GM10266 (cell line): Measurements from ENCODE around the gene GALNT2.

Experiments used
- DNase-seq: peaks from one replicate; pipeline ENCODE4 v3.0.0; 2012; ENCODE audit errors: extremely low spot score
- TF ChIP-seq, protein P1 (sequence below): IDR thresholded peaks from 2 replicates; pipeline ENCODE4 v1.5.1; 2012; ENCODE audit warnings: mild to moderate bottlenecking, low read depth; ENCODE audit not compliant: control insufficient read depth, insufficient read depth; ENCODE audit errors: missing control alignments

GALNT2 gene

GRCh38 chr1:230308821-230309220 is 241.8 kb downstream of the GALNT2 start:
- no peak for DNase-seq
- TF ChIP-seq, protein P1, sequence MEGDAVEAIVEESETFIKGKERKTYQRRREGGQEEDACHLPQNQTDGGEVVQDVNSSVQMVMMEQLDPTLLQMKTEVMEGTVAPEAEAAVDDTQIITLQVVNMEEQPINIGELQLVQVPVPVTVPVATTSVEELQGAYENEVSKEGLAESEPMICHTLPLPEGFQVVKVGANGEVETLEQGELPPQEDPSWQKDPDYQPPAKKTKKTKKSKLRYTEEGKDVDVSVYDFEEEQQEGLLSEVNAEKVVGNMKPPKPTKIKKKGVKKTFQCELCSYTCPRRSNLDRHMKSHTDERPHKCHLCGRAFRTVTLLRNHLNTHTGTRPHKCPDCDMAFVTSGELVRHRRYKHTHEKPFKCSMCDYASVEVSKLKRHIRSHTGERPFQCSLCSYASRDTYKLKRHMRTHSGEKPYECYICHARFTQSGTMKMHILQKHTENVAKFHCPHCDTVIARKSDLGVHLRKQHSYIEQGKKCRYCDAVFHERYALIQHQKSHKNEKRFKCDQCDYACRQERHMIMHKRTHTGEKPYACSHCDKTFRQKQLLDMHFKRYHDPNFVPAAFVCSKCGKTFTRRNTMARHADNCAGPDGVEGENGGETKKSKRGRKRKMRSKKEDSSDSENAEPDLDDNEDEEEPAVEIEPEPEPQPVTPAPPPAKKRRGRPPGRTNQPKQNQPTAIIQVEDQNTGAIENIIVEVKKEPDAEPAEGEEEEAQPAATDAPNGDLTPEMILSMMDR = no peak

DNA sequence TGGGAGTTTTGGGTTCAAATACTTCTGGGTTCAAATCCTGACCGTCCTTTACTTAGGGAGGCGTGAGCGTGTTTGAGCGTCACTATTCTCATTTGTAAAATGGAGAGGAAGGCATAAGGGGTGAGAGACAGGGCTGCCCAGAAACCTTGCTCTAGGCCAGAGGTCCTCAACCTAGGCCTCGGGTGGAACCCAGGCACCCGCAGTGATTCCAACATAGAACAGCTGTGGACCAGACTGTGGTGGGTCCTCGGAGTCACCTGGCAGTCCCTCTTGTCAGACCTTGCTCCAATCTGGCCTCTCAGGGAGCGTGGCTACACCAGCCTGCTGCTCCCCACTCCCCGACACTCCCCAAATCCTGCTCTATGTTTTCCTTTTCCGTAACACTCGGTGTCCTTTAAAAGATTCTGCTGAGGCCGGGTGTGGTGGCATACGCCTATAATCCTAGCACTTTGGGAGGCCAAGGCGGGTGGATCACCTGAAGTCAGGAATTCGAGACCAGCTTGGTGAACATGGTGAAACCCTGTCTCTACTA is 242.7 kb downstream of the GALNT2 start:
- TF ChIP-seq, protein P1 = no peak
- no peak for DNase-seq

DNA sequence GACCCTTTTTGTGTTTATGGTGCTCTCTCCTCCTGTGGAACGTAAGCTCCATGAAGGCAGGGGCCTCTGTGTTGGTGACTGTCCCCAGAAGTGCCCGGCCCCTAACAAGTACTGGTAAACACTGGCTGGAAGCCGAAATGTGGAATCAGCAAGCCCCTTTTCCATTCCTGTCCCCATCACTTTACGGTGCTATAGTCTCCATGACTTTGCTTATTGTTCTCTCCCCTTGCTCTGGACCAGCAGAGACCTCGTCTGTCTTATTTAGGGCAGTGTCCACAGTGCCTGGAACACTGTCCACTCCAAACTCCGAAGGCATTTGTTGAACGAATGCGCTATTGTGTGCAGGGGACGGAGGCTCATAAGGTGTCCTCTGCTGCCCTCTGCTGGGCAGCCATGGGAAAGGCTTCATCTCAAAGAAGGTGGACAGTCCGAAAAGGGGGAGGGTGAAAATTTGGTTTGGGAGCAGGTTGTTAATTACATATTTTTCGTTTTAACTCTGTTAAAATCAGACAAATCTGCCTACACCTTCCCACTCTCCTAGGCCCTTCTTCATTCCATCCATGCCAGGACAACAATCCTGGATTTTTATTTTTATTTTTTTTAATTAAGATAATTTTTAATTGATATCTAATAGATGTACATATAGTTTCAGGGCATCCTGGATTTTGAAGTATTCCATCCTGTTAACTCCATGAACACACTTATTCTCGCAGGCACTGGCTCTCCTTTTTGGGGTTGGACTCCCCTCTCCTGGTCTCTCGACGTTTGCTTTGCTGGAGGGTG is 243.5 kb downstream of the GALNT2 start:
- TF ChIP-seq, protein P1 = peak; percentile 90
- peak; percentile 77 for DNase-seq

DNA sequence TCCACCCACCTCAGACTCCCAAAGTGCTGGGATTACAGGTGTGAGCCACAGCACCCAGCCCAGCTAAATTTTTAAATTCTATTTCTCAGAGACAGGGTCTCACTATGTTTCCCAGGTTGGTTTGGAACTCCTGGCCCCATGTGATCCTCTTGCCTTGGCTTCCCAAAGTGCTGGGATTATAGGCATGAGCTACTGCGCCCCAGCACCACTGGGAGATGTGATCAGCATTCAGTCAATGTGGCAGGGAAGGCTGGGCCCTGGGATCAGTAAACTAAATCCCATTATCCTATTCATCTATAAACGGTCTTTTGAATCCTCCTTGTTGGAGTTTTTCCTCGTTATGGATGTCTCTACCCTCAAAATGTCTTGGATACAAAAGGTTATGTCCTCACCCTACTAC is 245.6 kb downstream of the GALNT2 start:
- no peak for DNase-seq
- TF ChIP-seq, protein P1 = no peak

DNA sequence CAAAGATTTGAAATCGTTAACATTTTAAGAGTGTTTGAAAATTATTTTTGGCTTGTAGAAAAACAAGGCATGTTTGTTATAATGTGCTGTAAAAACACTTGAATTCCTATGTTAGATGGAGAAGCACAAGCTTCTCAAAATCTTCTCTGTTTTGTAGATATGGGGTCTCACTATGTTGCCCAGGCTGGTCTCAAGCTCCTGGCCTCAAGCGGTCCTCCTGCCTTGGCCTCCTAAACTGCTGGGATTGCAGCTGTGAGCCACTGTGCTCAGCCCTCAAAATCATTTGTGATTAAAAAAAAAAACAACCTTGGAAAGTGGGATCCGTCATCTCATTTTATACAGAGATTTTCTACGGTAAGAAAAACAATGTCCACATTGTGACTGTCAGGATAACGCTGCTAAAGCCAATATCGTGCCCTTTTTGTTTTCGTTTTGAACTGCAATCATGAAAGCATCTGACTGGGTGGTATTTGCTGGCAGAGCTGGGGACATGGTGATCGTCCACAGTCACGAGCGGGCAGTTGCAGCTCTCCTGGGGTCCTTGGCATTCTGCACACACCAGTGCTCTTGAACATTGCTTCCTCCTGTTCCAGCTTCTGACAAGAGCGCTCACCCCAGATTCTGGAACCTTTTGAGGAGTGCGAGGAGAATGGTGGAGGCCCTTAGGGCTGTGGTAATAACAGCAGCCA is 246.6 kb downstream of the GALNT2 start:
- TF ChIP-seq, protein P1 = no peak
- no peak for DNase-seq

GRCh38 chr1:230314142-230314470 is 247.1 kb downstream of the GALNT2 start:
- TF ChIP-seq, protein P1 = no peak
- no peak for DNase-seq

- no peak for DNase-seq
- TF ChIP-seq, protein P1 = no peak
Observed at GRCh38 chr1:230315099-230315498, 248.1 kb downstream of the GALNT2 start.
